SU-DHL-6 (cell line): ENCODE data around the gene MGAT5.

Experiments used
- H2AFZ ChIP-seq: fragments of 200-600 bp; sonication (generic); 2 replicates; pipeline ENCODE4 v1.6.1; 2014; ENCODE audit warnings: low read depth, mild to moderate bottlenecking, moderate library complexity, mixed read lengths, antibody characterized with exemption, low read length; ENCODE audit not compliant: severe bottlenecking
- H3F3A ChIP-seq: fragments of 200-600 bp; shearing (Covaris generic); 2 replicates; pipeline ENCODE4 v1.6.0; 2016; ENCODE audit warnings: antibody characterized with exemption, mild to moderate bottlenecking; ENCODE audit not compliant: insufficient read depth
- H3K27ac ChIP-seq: fragments of 200-600 bp; sonication (generic); 2 replicates; pipeline ENCODE4 v1.5.1; 2016; ENCODE audit warnings: low read depth, mild to moderate bottlenecking, low read length, moderate library complexity, mixed read lengths
- H3K27me3 ChIP-seq: fragments of 200-600 bp; sonication (generic), shearing (Covaris generic); 2 replicates; pipeline ENCODE4 v1.6.0; 2014; ENCODE audit warnings: mild to moderate bottlenecking, low read length
- H3K36me3 ChIP-seq: fragments of 200-600 bp; sonication (generic); 2 replicates; pipeline ENCODE4 v1.6.1; 2014; ENCODE audit warnings: mild to moderate bottlenecking, low read length, mixed read lengths
- H3K4me2 ChIP-seq: fragments of 300-600, 200-600 bp; shearing (Covaris generic), sonication (generic); 2 replicates; pipeline ENCODE4 v1.6.0; 2014; ENCODE audit warnings: low read length, low read depth, mild to moderate bottlenecking; ENCODE audit not compliant: poor library complexity, severe bottlenecking
- H3K4me3 ChIP-seq: fragments of 200-600 bp; sonication (generic); 2 replicates; pipeline ENCODE4 v1.5.1; 2014; ENCODE audit warnings: antibody characterized with exemption, low read length, mild to moderate bottlenecking, mixed read lengths; ENCODE audit not compliant: insufficient read depth, poor library complexity, severe bottlenecking
- H3K79me2 ChIP-seq: fragments of 200-600 bp; sonication (generic); 2 replicates; pipeline ENCODE4 v1.6.1; 2014; ENCODE audit warnings: mild to moderate bottlenecking, low read length, moderate library complexity; ENCODE audit not compliant: insufficient read depth
- H3K9ac ChIP-seq: fragments of 200-600 bp; sonication (generic); 2 replicates; pipeline ENCODE4 v1.7.0; 2014; ENCODE audit warnings: mild to moderate bottlenecking, low read length
- H3K9me2 ChIP-seq: fragments of 200-600 bp; sonication (generic); replicated peaks from 2 replicates; pipeline ENCODE4 v1.6.1; 2014; ENCODE audit warnings: low read length; ENCODE audit not compliant: insufficient read depth
- H3K9me3 ChIP-seq: fragments of 200-600 bp; sonication (generic); 2 replicates; pipeline ENCODE4 v1.6.1; 2014; ENCODE audit warnings: low read length, mixed read lengths; ENCODE audit not compliant: insufficient read depth
- H4K20me1 ChIP-seq: fragments of 200-600 bp; sonication (generic); 2 replicates; pipeline ENCODE4 v1.6.1; 2014; ENCODE audit warnings: low read depth, mild to moderate bottlenecking, antibody characterized with exemption, low read length, moderate library complexity, mixed read lengths
- EZH2phosphoT487 ChIP-seq: fragments of 200-600 bp; sonication (generic), shearing (Covaris generic); conservative IDR thresholded peaks from 2 replicates; pipeline ENCODE4 v1.6.1; 2018; ENCODE audit warnings: mild to moderate bottlenecking, antibody characterized with exemption, low read length, moderate library complexity, mixed read lengths
- TF ChIP-seq, protein P1 (sequence below): fragments of 200-600 bp; sonication (generic); IDR thresholded peaks from one replicate; pipeline ENCODE4 v1.5.1; 2017; ENCODE audit warnings: antibody characterized with exemption, mild to moderate bottlenecking, low read length, moderate library complexity; ENCODE audit not compliant: insufficient read depth, poor library complexity, severe bottlenecking

MGAT5 gene

DNA sequence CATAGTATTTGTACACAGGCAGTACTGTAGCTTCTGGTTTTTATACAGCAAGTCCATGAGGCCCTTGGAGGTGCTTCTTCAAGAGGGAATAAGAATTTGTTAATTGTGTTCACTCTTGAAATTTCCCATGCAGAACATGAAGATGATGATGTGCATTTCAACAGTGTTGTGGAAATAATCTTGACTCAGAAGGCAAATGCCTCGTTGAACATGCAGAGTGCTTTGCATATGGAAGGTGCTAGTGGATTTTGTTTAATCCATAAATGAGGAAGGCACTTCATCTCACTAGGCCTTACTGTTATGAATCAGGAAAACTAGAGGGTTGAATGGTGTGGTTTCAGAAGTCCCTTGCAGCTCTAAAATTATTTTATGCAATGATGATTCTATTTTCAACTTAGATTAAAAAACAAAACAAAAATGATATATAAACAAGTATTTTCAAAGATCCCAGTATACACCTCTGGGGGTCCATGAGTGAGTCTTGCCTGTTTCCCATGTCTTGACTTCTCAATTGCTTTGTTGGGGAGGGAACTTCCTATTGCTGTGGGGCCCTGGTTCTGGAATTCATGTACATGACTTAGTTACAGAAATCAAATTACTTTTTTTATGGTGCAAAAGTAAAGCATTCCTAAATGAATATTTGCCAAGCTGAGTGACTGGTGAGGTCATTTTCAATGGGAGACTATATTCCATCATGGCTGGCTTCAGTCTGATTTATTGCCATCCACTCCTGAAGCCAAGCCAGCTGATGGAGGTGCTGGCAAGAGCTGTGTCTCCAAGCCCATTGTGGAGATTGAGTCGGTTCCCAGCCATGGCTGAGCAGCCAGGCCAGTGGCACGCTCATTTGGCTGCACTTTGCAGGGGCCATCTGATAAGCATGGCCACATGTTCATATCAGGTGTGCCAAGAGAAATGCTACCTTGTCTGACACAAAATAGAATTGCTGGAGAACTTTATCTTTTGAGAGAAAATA lies 56.5 kb downstream of the MGAT5 start:
- no peak overlapping the region for H3K4me2 ChIP-seq

DNA sequence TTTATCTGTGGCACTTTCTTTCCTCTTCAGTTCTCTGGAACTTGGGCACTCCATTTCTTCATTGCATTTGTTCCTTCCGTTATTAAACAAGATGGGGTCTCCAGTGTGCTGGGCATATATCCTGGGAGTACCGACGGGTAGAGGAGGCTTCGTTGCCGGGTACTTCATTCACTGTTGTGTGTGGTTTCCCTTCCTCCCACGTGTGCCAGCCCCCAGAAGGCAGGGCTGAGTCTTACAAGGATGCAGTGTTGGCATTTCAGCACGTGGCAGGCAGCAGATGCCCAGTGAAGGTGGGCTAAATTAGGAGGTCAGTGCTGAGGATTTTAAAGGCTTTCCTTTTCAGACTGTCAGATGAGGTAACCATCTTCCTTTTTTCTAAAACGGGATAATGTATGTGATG lies 58.6 kb downstream of the MGAT5 start:
- Histone ChIP-seq H3K27ac (no peak overlapping the region), H3F3A (no peaks in the 10 kb centered on the region), H3K79me2 (no peaks in the 10 kb centered on the region), H3K9me3 (no peaks in the 10 kb centered on the region), H2AFZ (no peak overlapping the region), H4K20me1 (no peaks in the 10 kb centered on the region), H3K36me3 (0 out of 2 replicates have a peak, but pooled peaks cover 2% of the 10 kb centered on the region), H3K4me3 (no peak overlapping the region), H3K9me2 (no peaks in the 10 kb centered on the region), H3K27me3 (no peaks in the 10 kb centered on the region), H3K9ac (no peak overlapping the region), H3K4me2 (no peak overlapping the region)
- no peak for TF ChIP-seq EZH2phosphoT487
- TF ChIP-seq, protein P1, sequence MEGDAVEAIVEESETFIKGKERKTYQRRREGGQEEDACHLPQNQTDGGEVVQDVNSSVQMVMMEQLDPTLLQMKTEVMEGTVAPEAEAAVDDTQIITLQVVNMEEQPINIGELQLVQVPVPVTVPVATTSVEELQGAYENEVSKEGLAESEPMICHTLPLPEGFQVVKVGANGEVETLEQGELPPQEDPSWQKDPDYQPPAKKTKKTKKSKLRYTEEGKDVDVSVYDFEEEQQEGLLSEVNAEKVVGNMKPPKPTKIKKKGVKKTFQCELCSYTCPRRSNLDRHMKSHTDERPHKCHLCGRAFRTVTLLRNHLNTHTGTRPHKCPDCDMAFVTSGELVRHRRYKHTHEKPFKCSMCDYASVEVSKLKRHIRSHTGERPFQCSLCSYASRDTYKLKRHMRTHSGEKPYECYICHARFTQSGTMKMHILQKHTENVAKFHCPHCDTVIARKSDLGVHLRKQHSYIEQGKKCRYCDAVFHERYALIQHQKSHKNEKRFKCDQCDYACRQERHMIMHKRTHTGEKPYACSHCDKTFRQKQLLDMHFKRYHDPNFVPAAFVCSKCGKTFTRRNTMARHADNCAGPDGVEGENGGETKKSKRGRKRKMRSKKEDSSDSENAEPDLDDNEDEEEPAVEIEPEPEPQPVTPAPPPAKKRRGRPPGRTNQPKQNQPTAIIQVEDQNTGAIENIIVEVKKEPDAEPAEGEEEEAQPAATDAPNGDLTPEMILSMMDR = no peak

More for the DNA sequence above, 56.5 kb downstream of the MGAT5 start:
- TF ChIP-seq, protein P1 = no peak
- no peak for TF ChIP-seq EZH2phosphoT487
- Histone ChIP-seq H3K36me3 (0 out of 2 replicates have a peak, but pooled peaks cover 2% of the 10 kb centered on the region), H3K27ac (no peak overlapping the region), H3K9me3 (no peaks in the 10 kb centered on the region), H2AFZ (no peak overlapping the region), H3F3A (no peaks in the 10 kb centered on the region), H3K9ac (no peak overlapping the region), H3K4me3 (no peak overlapping the region), H4K20me1 (no peaks in the 10 kb centered on the region), H3K79me2 (no peaks in the 10 kb centered on the region), H3K27me3 (no peaks in the 10 kb centered on the region), H3K9me2 (no peaks in the 10 kb centered on the region)

DNA sequence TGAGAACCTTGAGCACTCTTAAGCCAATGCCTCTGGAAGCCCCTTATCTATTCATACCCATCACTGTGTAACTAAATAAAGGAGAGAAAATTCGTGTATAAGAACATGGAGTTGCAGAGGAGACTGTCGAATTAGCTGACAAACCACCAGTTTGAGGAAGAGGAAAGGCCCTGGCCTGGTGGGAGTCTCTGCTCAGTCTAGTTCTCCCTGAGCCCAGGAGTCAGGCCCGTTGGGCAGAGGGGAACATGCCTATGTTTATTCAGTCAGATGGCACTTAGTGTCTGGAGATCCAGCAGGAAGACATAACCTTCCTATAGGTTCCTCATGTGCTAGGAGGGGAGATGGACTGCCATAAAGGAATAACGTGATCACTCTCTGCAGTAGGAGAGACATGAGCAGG lies 60.3 kb downstream of the MGAT5 start:
- no peak overlapping the region for H3K27ac ChIP-seq
- H3K27me3 ChIP-seq = no peaks in the 10 kb centered on the region
- H3F3A ChIP-seq = no peaks in the 10 kb centered on the region
- no peak for TF ChIP-seq EZH2phosphoT487
- TF ChIP-seq, protein P1 = no peak
- H3K79me2 ChIP-seq = no peaks in the 10 kb centered on the region
- no peaks in the 10 kb centered on the region for H3K9me3 ChIP-seq
- H3K4me3 ChIP-seq = no peak overlapping the region
- no peak overlapping the region for H2AFZ ChIP-seq
- no peak overlapping the region for H3K4me2 ChIP-seq
- 0 out of 2 replicates have a peak, but pooled peaks cover 2% of the 10 kb centered on the region for H3K36me3 ChIP-seq
- H3K9ac ChIP-seq = no peak overlapping the region
- no peaks in the 10 kb centered on the region for H3K9me2 ChIP-seq
- no peaks in the 10 kb centered on the region for H4K20me1 ChIP-seq
